Fibroblast of the conjunctiva (primary cell): ENCODE data around the gene CALML4.

ENCODE experiments used
- DNase-seq: peaks from one replicate; pipeline ENCODE4 v3.0.0-alpha.2; 2010; ENCODE audit warnings: low read depth

CALML4 gene

GRCh38 chr15:68143785-68144184, 61.3 kb downstream of the CALML4 start:
- DNase-seq, result no peak

DNA sequence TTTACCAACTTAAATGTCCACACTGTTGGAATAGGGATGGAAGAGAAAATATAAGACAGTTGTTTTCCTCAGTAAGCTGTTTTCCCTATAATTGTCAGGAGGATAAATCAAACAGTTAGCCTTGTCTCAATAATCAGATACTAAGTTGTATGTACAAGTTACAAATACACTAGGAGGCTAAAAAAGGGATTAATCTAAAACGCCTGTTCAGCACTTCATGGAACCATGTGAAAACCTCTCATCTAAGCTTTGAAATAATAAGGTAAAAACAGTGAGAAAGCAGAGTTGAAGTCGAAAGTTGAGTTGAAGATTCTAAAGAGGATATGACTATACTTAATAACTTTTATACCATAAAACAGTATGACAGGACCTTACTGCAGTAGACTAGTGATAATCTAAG, 62.0 kb downstream of the CALML4 start:
- DNase-seq, result no peak
